Gastrocnemius medialis (tissue), 4 donors: ENCODE data around the gene GLUD1. TPM values are rescaled to one million over a fixed set of nuclear protein-coding genes. Genes with fewer than 3 reads are reported as not detected.

ENCODE experiments used
- ATAC-seq, 2 donors: fragments of 150-250 bp; one replicate each; pipeline ENCODE4 v1.9.1; 2016
- DNase-seq, 2 donors: peaks; one replicate each; pipeline ENCODE4 v3.0.0-alpha.2; 2019
- H3K27ac ChIP-seq, 4 donors: fragments of 200-600 bp; sonication (generic); 1 replicate in 1 of 4; 2 replicates in 3 of 4; pipeline ENCODE4 v1.5.1; 2016 to 2018; ENCODE audit warnings: mild to moderate bottlenecking in 2 of 4, moderate library complexity in 1 of 4
- H3K27me3 ChIP-seq, 3 donors: fragments of 200-600 bp; sonication (generic) in 2 of 3; 1 replicate in 1 of 3; 2 replicates in 2 of 3; pipeline versions ENCODE4 v1.5.1 to v1.6.0; 2016 to 2019; ENCODE audit warnings: mild to moderate bottlenecking in 1 of 3, moderate library complexity in 1 of 3
- H3K36me3 ChIP-seq, 2 donors: fragments of 200-600 bp; sonication (generic) in 1 of 2; one replicate each; pipeline ENCODE4 v1.5.1; 2017 to 2018
- H3K4me1 ChIP-seq, 2 donors: fragments of 200-600 bp; sonication (generic) in 1 of 2; one replicate each; pipeline ENCODE4 v1.5.1; 2016 to 2017; ENCODE audit warnings: mild to moderate bottlenecking in 2 of 2
- H3K4me3 ChIP-seq, 4 donors: fragments of 200-600 bp; sonication (generic) in 3 of 4; 1 replicate in 1 of 4; 2 replicates in 3 of 4; pipeline ENCODE4 v1.5.1; 2016 to 2019; ENCODE audit warnings: mild to moderate bottlenecking in 2 of 4
- H3K9me3 ChIP-seq, 3 donors: fragments of 200-600 bp; sonication (generic) in 2 of 3; 1 replicate in 1 of 3; 2 replicates in 2 of 3; pipeline ENCODE4 v1.5.1; 2016 to 2019
- POLR2A ChIP-seq, 2 donors: fragments of 450-650 bp; IDR thresholded peaks; one replicate each; pipeline ENCODE4 v1.6.1; 2017; ENCODE audit warnings: antibody characterized with exemption in 2 of 2, mild to moderate bottlenecking in 2 of 2, moderate library complexity in 2 of 2
- in situ Hi-C, 4 donors: fragments of 200-750 bp; cut with MboI; loops; one replicate each; pipeline versions ENCODE4 v1.15.0 to v1.8.0; 2017; ENCODE audit warnings: low sequenced_read_pairs in 4 of 4
- intact Hi-C: fragments of 100-400 bp; cut with DNase I; formaldehyde crosslinking; loops from one replicate; pipeline ENCODE4 v1.15.1; 2023; ENCODE audit warnings: low total_unique reads
- total RNA-seq, 4 donors: library from RNA; depleted of rRNA; stranded (reverse); fragments of >200 nt; gene quantifications; one replicate each; pipeline versions ENCODE4 v1.1.0 to v1.2.3, GENCODE V29; 2016
- TF ChIP-seq, protein P1 (sequence below), 5 experiments: fragments of 450-650 bp in 3 of 5; fragments of 200-600 bp in 2 of 5; sonication (generic) in 2 of 5; IDR thresholded peaks in 4 of 5; conservative IDR thresholded peaks in 1 of 5; 1 replicate in 4 of 5; 2 replicates in 1 of 5; pipeline ENCODE4 v1.5.1; 2016 to 2019; ENCODE audit warnings: antibody characterized with exemption in 5 of 5, mild to moderate bottlenecking in 3 of 5, moderate library complexity in 3 of 5

GLUD1 gene
- total RNA-seq, 4 donors from 2014 or later = 69.2 to 80.1 (median 77.2) TPM

DNA sequence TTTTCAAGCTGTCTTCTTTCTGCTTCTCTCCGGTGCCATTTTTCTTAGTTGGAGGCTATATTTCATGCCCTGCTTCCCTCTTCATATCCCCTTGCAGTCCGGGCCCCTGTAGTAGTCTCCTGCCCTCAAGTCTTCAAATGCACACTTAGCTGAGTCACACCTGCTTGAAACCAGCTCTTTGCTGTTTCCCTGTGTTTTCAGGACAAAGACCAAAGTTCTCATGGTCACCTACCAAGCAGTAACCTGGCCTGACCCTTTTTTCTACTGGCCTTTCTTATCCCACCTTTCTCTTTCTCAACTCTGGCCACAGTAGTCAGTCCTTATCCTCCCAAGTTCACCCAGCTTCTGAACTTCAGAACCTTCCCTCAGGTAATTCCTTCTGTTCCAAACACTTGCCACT lies 28.5 kb downstream of the GLUD1 start:
- H3K4me1 ChIP-seq = no peaks in the 10 kb centered on the region
- no peaks in the 10 kb centered on the region for H3K9me3 ChIP-seq
- intact Hi-C loops (no loop called here), in situ Hi-C loops (no loop called here)
- H3K27me3 ChIP-seq = no peaks in the 10 kb centered on the region
- no peak for DNase-seq
- no peak overlapping the region for H3K4me3 ChIP-seq
- no peak for TF ChIP-seq POLR2A (IDR thresholded peaks at IDR 0.05)
- TF ChIP-seq, protein P1, sequence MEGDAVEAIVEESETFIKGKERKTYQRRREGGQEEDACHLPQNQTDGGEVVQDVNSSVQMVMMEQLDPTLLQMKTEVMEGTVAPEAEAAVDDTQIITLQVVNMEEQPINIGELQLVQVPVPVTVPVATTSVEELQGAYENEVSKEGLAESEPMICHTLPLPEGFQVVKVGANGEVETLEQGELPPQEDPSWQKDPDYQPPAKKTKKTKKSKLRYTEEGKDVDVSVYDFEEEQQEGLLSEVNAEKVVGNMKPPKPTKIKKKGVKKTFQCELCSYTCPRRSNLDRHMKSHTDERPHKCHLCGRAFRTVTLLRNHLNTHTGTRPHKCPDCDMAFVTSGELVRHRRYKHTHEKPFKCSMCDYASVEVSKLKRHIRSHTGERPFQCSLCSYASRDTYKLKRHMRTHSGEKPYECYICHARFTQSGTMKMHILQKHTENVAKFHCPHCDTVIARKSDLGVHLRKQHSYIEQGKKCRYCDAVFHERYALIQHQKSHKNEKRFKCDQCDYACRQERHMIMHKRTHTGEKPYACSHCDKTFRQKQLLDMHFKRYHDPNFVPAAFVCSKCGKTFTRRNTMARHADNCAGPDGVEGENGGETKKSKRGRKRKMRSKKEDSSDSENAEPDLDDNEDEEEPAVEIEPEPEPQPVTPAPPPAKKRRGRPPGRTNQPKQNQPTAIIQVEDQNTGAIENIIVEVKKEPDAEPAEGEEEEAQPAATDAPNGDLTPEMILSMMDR (IDR thresholded peaks at IDR 0.05 in 4 of 5, conservative IDR thresholded peaks at IDR 0.05 in 1 of 5) = no peak
- H3K27ac ChIP-seq = no peak overlapping the region
- peaks cover 0 to 69% of the 10 kb centered on the region in 2 donors for H3K36me3 ChIP-seq
- no peak for ATAC-seq

DNA sequence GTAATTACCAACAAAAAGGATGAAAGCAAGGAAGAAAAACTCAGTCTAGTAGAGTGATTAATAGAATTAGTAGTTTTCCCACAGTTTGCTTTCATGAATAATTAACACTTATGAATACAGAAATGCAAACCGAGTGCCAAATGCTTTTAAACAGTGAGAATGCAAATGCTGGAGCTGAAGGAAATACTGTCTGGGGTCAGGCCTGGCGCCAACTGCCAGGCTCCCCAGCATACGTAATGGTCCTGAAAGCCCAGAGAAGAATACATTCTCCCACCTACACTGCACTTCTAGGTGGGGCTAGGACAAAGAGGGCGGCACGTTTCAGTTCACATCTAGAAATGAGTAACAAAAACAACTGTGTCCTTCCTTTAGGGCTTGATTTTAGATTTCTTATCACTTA lies 30.0 kb downstream of the GLUD1 start:
- Histone ChIP-seq H3K9me3 (no peaks in the 10 kb centered on the region), H3K36me3 (peaks cover 0 to 85% of the 10 kb centered on the region in 2 donors), H3K27ac (no peak overlapping the region), H3K4me3 (no peak overlapping the region), H3K27me3 (no peaks in the 10 kb centered on the region), H3K4me1 (no peaks in the 10 kb centered on the region)
- in situ Hi-C loops = no loop called here
- intact Hi-C loops = no loop called here
- ATAC-seq = no peak
- TF ChIP-seq, protein P1 (IDR thresholded peaks at IDR 0.05 in 4 of 5, conservative IDR thresholded peaks at IDR 0.05 in 1 of 5) = no peak
- TF ChIP-seq POLR2A (IDR thresholded peaks at IDR 0.05) = no peak
- no peak for DNase-seq

DNA sequence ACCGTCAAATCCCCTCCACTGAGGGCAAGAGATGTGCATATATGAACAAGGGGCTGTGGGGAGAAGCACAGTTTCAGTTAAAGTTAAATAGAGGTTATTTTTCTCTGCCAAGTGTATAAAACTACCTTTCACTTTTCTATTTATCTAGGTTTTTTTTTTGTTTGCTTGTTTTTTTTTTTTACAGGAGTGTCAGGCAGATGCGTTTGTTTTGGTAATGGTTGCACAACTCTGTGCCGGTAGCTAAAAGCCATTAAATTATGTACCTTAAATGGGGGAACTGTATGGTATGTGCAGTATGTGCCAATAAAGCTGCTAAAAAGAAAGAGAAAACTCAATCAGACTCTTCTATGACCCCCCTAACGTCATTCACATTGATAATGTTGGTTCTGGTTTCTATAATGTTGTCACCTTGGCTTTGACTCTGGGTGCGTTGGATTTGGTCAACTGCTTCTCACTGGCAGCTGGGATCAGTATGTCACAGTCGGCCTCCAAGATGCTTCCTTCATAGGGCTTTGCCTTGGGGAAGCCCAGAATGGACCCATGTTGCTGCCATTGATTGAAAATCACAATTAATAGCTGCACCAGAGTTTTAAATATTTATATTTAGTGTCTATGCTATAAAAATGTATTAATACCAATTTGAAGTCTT lies 34.2 kb downstream of the GLUD1 start:
- no peaks in the 10 kb centered on the region for H3K9me3 ChIP-seq
- intact Hi-C loops (no loop called here), in situ Hi-C loops (no loop called here)
- TF ChIP-seq, protein P1 (IDR thresholded peaks at IDR 0.05 in 4 of 5, conservative IDR thresholded peaks at IDR 0.05 in 1 of 5) = no peak
- TF ChIP-seq POLR2A (IDR thresholded peaks at IDR 0.05) = no peak
- H3K27ac ChIP-seq = no peak overlapping the region
- ATAC-seq (no peak), DNase-seq (no peak)
- no peaks in the 10 kb centered on the region for H3K4me1 ChIP-seq
- peaks cover 0 to 86% of the 10 kb centered on the region in 2 donors for H3K36me3 ChIP-seq
- no peaks in the 10 kb centered on the region for H3K27me3 ChIP-seq
- no peak overlapping the region for H3K4me3 ChIP-seq

DNA sequence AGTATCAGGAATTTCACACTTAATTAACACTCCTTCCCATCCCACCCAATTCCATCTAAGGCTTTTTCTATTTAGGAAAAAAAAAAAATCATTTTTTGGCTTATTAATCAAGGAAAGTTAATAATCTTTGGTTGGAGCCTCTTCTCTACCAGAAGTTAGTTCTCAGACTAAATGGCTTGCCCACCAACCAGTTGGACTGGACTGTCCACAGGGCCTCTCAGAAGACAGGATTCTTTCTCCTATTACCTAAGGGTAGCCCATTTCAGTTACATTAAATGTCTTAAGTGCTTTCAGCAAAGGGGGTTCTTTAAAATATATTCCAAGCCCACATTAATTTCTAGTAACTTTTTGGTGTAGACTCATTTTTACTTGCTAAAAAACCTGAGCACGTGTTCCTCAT lies 35.2 kb downstream of the GLUD1 start:
- Histone ChIP-seq H3K27me3 (no peaks in the 10 kb centered on the region), H3K36me3 (peaks cover 0 to 89% of the 10 kb centered on the region in 2 donors)

More for the DNA sequence above, 35.2 kb downstream of the GLUD1 start:
- in situ Hi-C loops (no loop called here), intact Hi-C loops (no loop called here)
- DNase-seq (no peak), ATAC-seq (no peak)
- no peak for TF ChIP-seq POLR2A (IDR thresholded peaks at IDR 0.05)
- TF ChIP-seq, protein P1 (IDR thresholded peaks at IDR 0.05 in 4 of 5, conservative IDR thresholded peaks at IDR 0.05 in 1 of 5) = no peak
- Histone ChIP-seq H3K9me3 (no peaks in the 10 kb centered on the region), H3K4me1 (peaks cover 0 to 2% of the 10 kb centered on the region in 2 donors), H3K27ac (no peak overlapping the region), H3K4me3 (no peak overlapping the region)
